Natural killer cell (primary cell): ENCODE measurements around the gene NOL7. TPM values are rescaled to one million over a fixed set of nuclear protein-coding genes. Genes with fewer than 3 reads are reported as not detected.

Experiments used
- ATAC-seq, 3 donors: fragments of 150-1000 bp in 2 of 3; fragments of 200-7000 bp in 1 of 3; cut with Tn5 transposase; 1 replicate in 1 of 3; 2 replicates in 2 of 3; pipeline ENCODE4 v1.10.0; 2021; ENCODE audit warnings: mild to moderate bottlenecking in 2 of 3, moderate library complexity in 2 of 3
- DNase-seq, 2 donors: peaks; one replicate each; pipeline versions ENCODE4 v3.0.0 to v3.0.0-alpha.2; 2013 to 2021; ENCODE audit warnings: mixed read lengths in 1 of 2
- H3K27ac ChIP-seq: one replicate; pipeline ENCODE4 v1.5.1; 2013; ENCODE audit warnings: mild to moderate bottlenecking, low read length
- H3K27me3 ChIP-seq: one replicate; pipeline ENCODE4 v1.6.1; 2013; ENCODE audit warnings: low read length; ENCODE audit not compliant: control insufficient read depth, insufficient read depth
- H3K36me3 ChIP-seq: one replicate; pipeline ENCODE4 v1.6.1; 2013; ENCODE audit warnings: low read length; ENCODE audit not compliant: control insufficient read depth, insufficient read depth
- H3K4me1 ChIP-seq: one replicate; pipeline ENCODE4 v1.6.1; 2013; ENCODE audit warnings: low read length; ENCODE audit not compliant: control insufficient read depth, insufficient read depth
- H3K4me3 ChIP-seq: one replicate; pipeline ENCODE4 v1.5.1; 2013; ENCODE audit warnings: low read length
- H3K9me3 ChIP-seq: one replicate; pipeline ENCODE4 v1.6.1; 2013; ENCODE audit warnings: low read length; ENCODE audit not compliant: control insufficient read depth, insufficient read depth
- H3K27ac Mint-ChIP-seq, 2 donors: one replicate each; pipeline ENCODE4 v1.8.0; 2022; ENCODE audit warnings: mild to moderate bottlenecking in 2 of 2, mixed read lengths in 2 of 2, moderate library complexity in 1 of 2
- H3K27me3 Mint-ChIP-seq, 2 donors: one replicate each; pipeline ENCODE4 v1.8.0; 2022; ENCODE audit warnings: low read depth in 2 of 2, mixed read lengths in 2 of 2
- H3K36me3 Mint-ChIP-seq: one replicate; pipeline ENCODE4 v1.8.0; 2022; ENCODE audit warnings: mixed read lengths
- H3K4me1 Mint-ChIP-seq, 2 donors: one replicate each; pipeline ENCODE4 v1.8.0; 2022; ENCODE audit warnings: mixed read lengths in 2 of 2
- H3K4me3 Mint-ChIP-seq: one replicate; pipeline ENCODE4 v1.8.0; 2022; ENCODE audit warnings: mild to moderate bottlenecking, moderate library complexity, mixed read lengths
- H3K9me3 Mint-ChIP-seq, 2 donors: one replicate each; pipeline ENCODE4 v1.8.0; 2022; ENCODE audit warnings: mixed read lengths in 2 of 2
- CTCF ChIP-seq: fragments of 200-600 bp; IDR thresholded peaks from one replicate; pipeline ENCODE4 v1.8.0; 2022; ENCODE audit warnings: antibody characterized with exemption
- WGBS: methylation state at CpG from one replicate; pipeline ENCODE4 v1.1.7; 2013; ENCODE audit warnings: missing lambda C conversion rate; ENCODE audit not compliant: insufficient coverage; 5-methylcytosine and 5-hydroxymethylcytosine counted together
- intact Hi-C: fragments of 100-400 bp; cut with micrococcal nuclease; formaldehyde crosslinking; loops from one replicate; pipeline ENCODE4 v1.14.2; 2022
- total RNA-seq, 4 donors: library from RNA; stranded (reverse); fragments of 120-200 nt in 1 of 4; gene quantifications; one replicate each; pipeline versions ENCODE4 v1.2.3 to v1.2.4, GENCODE V29; 2013 to 2022

The NOL7 gene
- total RNA-seq, 3 donors from 2014 or later (not counting 1 experiment from before 2014, with no cell fraction given) = 24.7 to 31.3 (median 29.6) TPM

GRCh38 chr6:13581700-13582229, 33.4 kb upstream of the NOL7 start:
- Histone ChIP-seq H3K27me3 (no peaks in the 10 kb centered on the region), H3K36me3 (peaks cover 10% of the 10 kb centered on the region), H3K4me3 (no peak overlapping the region), H3K9me3 (no peaks in the 10 kb centered on the region), H3K27ac (no peak overlapping the region), H3K4me1 (peaks cover 7% of the 10 kb centered on the region)
- Mint-ChIP-seq H3K4me3 (no peak overlapping the region), H3K4me1 (peaks cover 8 to 13% of the 10 kb centered on the region in 2 donors), H3K27me3 (no peaks in the 10 kb centered on the region), H3K27ac (no peak overlapping the region), H3K36me3 (no peaks in the 10 kb centered on the region), H3K9me3 (no peaks in the 10 kb centered on the region)
- peak in 1 of 3 donors; percentile 39 for ATAC-seq
- 83% methylated on average over 8 of the region's 9 CpGs for WGBS
- no peak for DNase-seq
- TF ChIP-seq CTCF = no peak
- intact Hi-C loops = no loop called here

GRCh38 chr6:13586603-13587542, 28.3 kb upstream of the NOL7 start:
- intact Hi-C loops = no loop called here
- H3K27ac Mint-ChIP-seq = no peak overlapping the region
- H3K4me3 Mint-ChIP-seq = no peak overlapping the region

GRCh38 chr6:13589801-13590200, 25.3 kb upstream of the NOL7 start:
- H3K4me1 Mint-ChIP-seq = no peaks in the 10 kb centered on the region
- no peaks in the 10 kb centered on the region for H3K27me3 ChIP-seq
- no peak overlapping the region for H3K4me3 Mint-ChIP-seq
- no peak for TF ChIP-seq CTCF
- H3K27ac ChIP-seq = no peak overlapping the region
- DNase-seq (no peak), ATAC-seq (no peak)
- H3K9me3 Mint-ChIP-seq = no peaks in the 10 kb centered on the region
- no peaks in the 10 kb centered on the region for H3K9me3 ChIP-seq
- intact Hi-C loops = no loop called here
- no peaks in the 10 kb centered on the region for H3K4me1 ChIP-seq
- peaks cover 24% of the 10 kb centered on the region for H3K36me3 ChIP-seq
- WGBS = 94% methylated on average over 8 of the region's 9 CpGs
- no peaks in the 10 kb centered on the region for H3K36me3 Mint-ChIP-seq
- H3K27ac Mint-ChIP-seq = no peak overlapping the region
- H3K4me3 ChIP-seq = no peak overlapping the region
- H3K27me3 Mint-ChIP-seq = no peaks in the 10 kb centered on the region

More at GRCh38 chr6:13586603-13587542, 28.3 kb upstream of the NOL7 start:
- no peaks in the 10 kb centered on the region for H3K27me3 ChIP-seq
- WGBS = 95% methylated on average over 7 of the region's 7 CpGs
- ATAC-seq = no peak
- peaks cover 15% of the 10 kb centered on the region for H3K36me3 ChIP-seq
- H3K27ac ChIP-seq = no peak overlapping the region
- H3K9me3 ChIP-seq = no peaks in the 10 kb centered on the region
- H3K4me1 ChIP-seq = peaks cover 7% of the 10 kb centered on the region
- no peak for TF ChIP-seq CTCF
- no peaks in the 10 kb centered on the region for H3K36me3 Mint-ChIP-seq
- H3K4me3 ChIP-seq = no peak overlapping the region
- no peaks in the 10 kb centered on the region for H3K9me3 Mint-ChIP-seq
- H3K4me1 Mint-ChIP-seq = peaks cover 8 to 13% of the 10 kb centered on the region in 2 donors
- no peak for DNase-seq
- H3K27me3 Mint-ChIP-seq = no peaks in the 10 kb centered on the region
